OCI-LY3 (cell line): ENCODE measurements around the gene GOLGA6L1.

Experiments
- H2AFZ ChIP-seq: fragments of 200-600, 300-600 bp; shearing (Covaris generic); 2 replicates; pipeline ENCODE4 v1.6.0; 2014; ENCODE audit warnings: antibody characterized with exemption, low read depth, low read length
- H3K27ac ChIP-seq: fragments of 200-600, 300-600 bp; sonication (generic); 2 replicates; pipeline ENCODE4 v1.5.1; 2014; ENCODE audit warnings: mild to moderate bottlenecking, low read length, moderate library complexity, mixed read lengths
- H3K27me3 ChIP-seq: fragments of 200-600, 300-600 bp; sonication (generic); 2 replicates; pipeline ENCODE4 v1.6.1; 2014; ENCODE audit warnings: low read depth, low read length, mixed read lengths
- H3K36me3 ChIP-seq: fragments of 200-600, 300-600 bp; sonication (generic); replicated peaks from 2 replicates; pipeline ENCODE3; 2014; ENCODE audit warnings: low read depth, low read length, mixed read lengths
- H3K4me1 ChIP-seq: fragments of 300-600, 200-600 bp; sonication (generic); 2 replicates; pipeline ENCODE4 v1.6.1; 2014; ENCODE audit warnings: low read length, mixed read lengths
- H3K4me2 ChIP-seq: fragments of 200-600, 300-600 bp; sonication (generic); 2 replicates; pipeline ENCODE4 v1.6.1; 2014; ENCODE audit warnings: low read length, mixed read lengths
- H3K4me3 ChIP-seq: fragments of 300-600, 200-600 bp; sonication (generic); 2 replicates; pipeline ENCODE4 v1.5.1; 2014; ENCODE audit warnings: antibody characterized with exemption, mild to moderate bottlenecking, low read length, moderate library complexity
- H3K79me2 ChIP-seq: fragments of 300-600, 200-600 bp; shearing (Covaris generic); 2 replicates; pipeline ENCODE4 v1.6.1; 2014; ENCODE audit warnings: mild to moderate bottlenecking, low read length, mixed read lengths
- H3K9ac ChIP-seq: fragments of 300-600, 200-600 bp; shearing (Covaris generic); 2 replicates; pipeline ENCODE4 v1.6.0; 2014; ENCODE audit warnings: mild to moderate bottlenecking, low read length, moderate library complexity
- H3K9me3 ChIP-seq: fragments of 200-600, 300-600 bp; shearing (Covaris generic); 2 replicates; pipeline ENCODE4 v1.6.1; 2014; ENCODE audit warnings: low read length, mixed read lengths; ENCODE audit not compliant: insufficient read depth
- H4K20me1 ChIP-seq: fragments of 200-600, 300-600 bp; sonication (generic); 2 replicates; pipeline ENCODE4 v1.6.1; 2016; ENCODE audit warnings: low read length, mixed read lengths; ENCODE audit not compliant: insufficient read depth
- EZH2phosphoT487 ChIP-seq: fragments of 200-600 bp; shearing (Covaris generic); IDR thresholded peaks from 2 replicates; pipeline ENCODE4 v1.6.1; 2018; ENCODE audit warnings: antibody characterized with exemption, mixed run types, low read depth
- TF ChIP-seq, protein P1 (sequence below): fragments of 200-600, 300-600 bp; sonication (generic); IDR thresholded peaks from 2 replicates; pipeline ENCODE4 v1.5.1; 2014; ENCODE audit warnings: antibody characterized with exemption, low read length, low read depth

Gene GOLGA6L1

DNA sequence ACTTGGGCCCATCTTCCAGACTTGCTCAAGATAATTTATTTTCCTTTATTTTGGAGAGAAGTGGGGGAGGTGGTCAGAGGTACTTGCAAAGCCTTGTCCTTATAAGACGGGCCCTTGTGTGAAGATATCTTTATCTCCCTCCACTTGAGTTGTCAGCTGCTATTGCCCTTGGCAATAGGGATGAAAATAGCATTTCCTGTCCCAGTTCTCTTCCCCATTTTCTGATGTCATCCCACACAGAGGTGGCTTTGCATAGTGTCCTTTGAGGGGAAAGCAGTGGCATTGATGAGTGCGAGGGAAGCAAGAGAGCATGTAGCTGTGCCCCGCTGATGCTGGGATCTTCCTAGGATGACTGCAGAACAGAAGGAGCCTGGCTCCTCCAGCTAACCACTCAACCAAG is 55.4 kb downstream of the GOLGA6L1 start:
- H3K36me3 ChIP-seq = no peaks in the 10 kb centered on the region
- no peak overlapping the region for H3K4me2 ChIP-seq
- H3K9ac ChIP-seq = no peak overlapping the region
- no peaks in the 10 kb centered on the region for H3K79me2 ChIP-seq
- H3K27me3 ChIP-seq = no peaks in the 10 kb centered on the region
- H4K20me1 ChIP-seq = no peaks in the 10 kb centered on the region
- H3K4me3 ChIP-seq = no peak overlapping the region
- no peak overlapping the region for H3K27ac ChIP-seq
- TF ChIP-seq, protein P1, sequence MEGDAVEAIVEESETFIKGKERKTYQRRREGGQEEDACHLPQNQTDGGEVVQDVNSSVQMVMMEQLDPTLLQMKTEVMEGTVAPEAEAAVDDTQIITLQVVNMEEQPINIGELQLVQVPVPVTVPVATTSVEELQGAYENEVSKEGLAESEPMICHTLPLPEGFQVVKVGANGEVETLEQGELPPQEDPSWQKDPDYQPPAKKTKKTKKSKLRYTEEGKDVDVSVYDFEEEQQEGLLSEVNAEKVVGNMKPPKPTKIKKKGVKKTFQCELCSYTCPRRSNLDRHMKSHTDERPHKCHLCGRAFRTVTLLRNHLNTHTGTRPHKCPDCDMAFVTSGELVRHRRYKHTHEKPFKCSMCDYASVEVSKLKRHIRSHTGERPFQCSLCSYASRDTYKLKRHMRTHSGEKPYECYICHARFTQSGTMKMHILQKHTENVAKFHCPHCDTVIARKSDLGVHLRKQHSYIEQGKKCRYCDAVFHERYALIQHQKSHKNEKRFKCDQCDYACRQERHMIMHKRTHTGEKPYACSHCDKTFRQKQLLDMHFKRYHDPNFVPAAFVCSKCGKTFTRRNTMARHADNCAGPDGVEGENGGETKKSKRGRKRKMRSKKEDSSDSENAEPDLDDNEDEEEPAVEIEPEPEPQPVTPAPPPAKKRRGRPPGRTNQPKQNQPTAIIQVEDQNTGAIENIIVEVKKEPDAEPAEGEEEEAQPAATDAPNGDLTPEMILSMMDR = no peak
- no peak for TF ChIP-seq EZH2phosphoT487
- no peaks in the 10 kb centered on the region for H3K4me1 ChIP-seq
- H2AFZ ChIP-seq = no peak overlapping the region
- H3K9me3 ChIP-seq = no peaks in the 10 kb centered on the region

DNA sequence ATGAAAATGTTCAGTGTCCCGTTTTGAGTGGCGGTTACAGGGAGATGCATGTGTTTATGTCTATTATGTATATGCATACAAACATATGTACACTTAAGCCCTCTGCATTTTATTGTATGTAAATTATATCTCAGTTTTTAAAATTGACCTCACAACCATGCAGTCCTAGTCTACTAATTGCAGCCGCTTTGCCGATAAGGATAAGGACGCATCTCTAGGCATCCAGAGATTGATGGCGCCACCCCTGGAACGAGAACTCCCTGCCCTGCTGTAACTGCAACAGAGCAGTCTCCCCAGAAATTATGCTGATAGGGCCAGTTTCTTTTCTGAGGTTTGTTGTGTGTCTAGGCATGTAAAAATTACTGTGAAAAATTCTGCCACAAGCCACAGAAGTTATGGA is 56.9 kb downstream of the GOLGA6L1 start:
- no peak overlapping the region for H3K27ac ChIP-seq
- H3K36me3 ChIP-seq = no peaks in the 10 kb centered on the region
- no peak overlapping the region for H3K4me2 ChIP-seq
- no peak for TF ChIP-seq EZH2phosphoT487
- TF ChIP-seq, protein P1 = no peak
- no peaks in the 10 kb centered on the region for H4K20me1 ChIP-seq
- H3K4me1 ChIP-seq = no peaks in the 10 kb centered on the region
- H3K9ac ChIP-seq = no peak overlapping the region
- no peaks in the 10 kb centered on the region for H3K9me3 ChIP-seq
- 0 out of 2 replicates have a peak, but pooled peaks cover 4% of the 10 kb centered on the region for H3K27me3 ChIP-seq
- H3K4me3 ChIP-seq = no peak overlapping the region
- no peaks in the 10 kb centered on the region for H3K79me2 ChIP-seq
- H2AFZ ChIP-seq = no peak overlapping the region
